ENCODE measurements around the gene TOP2A. TPM values are rescaled to one million over a fixed set of nuclear protein-coding genes. Genes with fewer than 3 reads are reported as not detected.

The TOP2A gene
- total RNA-seq, 1 experiment from 2014 or later: 230 TPM

- DNase-seq: no peak
- WGBS (ENCODE audit: extremely low coverage, insufficient read length, low lambda C conversion rate): no CpG with 5 or more reads among the region's 5 CpGs
- H3K18ac ChIP-seq (ENCODE audit: insufficient read length, low read depth, low read length): no peak overlapping the region
- Mint-ChIP-seq H3K9me3 (peaks cover 2 to 3% of the 10 kb centered on the region in 2 experiments; a peak in 1 of 5 replicates), H3K27me3 (ENCODE audit: low read depth) (peaks cover 3% of the 10 kb centered on the region; the same call in 1 of the 2 replicates), H3K4me3 (peak overlapping the region in 1 of 2 experiments; percentile 49; a peak in 2 of 5 replicates), H3K4me1 (peaks cover 35 to 41% of the 10 kb centered on the region in 2 experiments), H3K36me3 (ENCODE audit: insufficient read depth in 1 of 3, low read depth in 3 of 3) (no peaks in the 10 kb centered on the region; a peak in 1 of 7 replicates), H3K27ac (peak overlapping the region; percentile 43 to 85 (median 45); a peak in 5 of 7 replicates)
- no peak overlapping the region for H2AK5ac ChIP-seq (ENCODE audit: insufficient read length, low read length)
- no peaks in the 10 kb centered on the region for H3K27me3 ChIP-seq (ENCODE audit: insufficient read depth, low read length)
- no peak overlapping the region for H2AFZ ChIP-seq (ENCODE audit: low read length)
- H2BK5ac ChIP-seq (ENCODE audit: insufficient read length, low read length): no peak overlapping the region
- H3K4me1 ChIP-seq (ENCODE audit: insufficient read depth, low read length): peaks cover 4% of the 10 kb centered on the region; the same call in 1 of the 2 replicates
- no peak overlapping the region for H3K27ac ChIP-seq (ENCODE audit: insufficient read length, low read depth, low read length)
- H3K79me1 ChIP-seq (ENCODE audit: insufficient read depth, low read depth, low read length, poor library complexity, severe bottlenecking): no peaks in the 10 kb centered on the region
- no peak overlapping the region for H3K14ac ChIP-seq (ENCODE audit: insufficient read depth, low read length)
- H3T11ph ChIP-seq (ENCODE audit: low read length): no peak overlapping the region
- no peak overlapping the region for H3K23ac ChIP-seq (ENCODE audit: insufficient read length, low read depth, low read length)
- TF ChIP-seq CTCF (conservative IDR thresholded peaks at IDR 0.05): no peak
- no peak overlapping the region for H4K91ac ChIP-seq (ENCODE audit: insufficient read length, low read depth, low read length)
- no peaks in the 10 kb centered on the region for H4K20me1 ChIP-seq (ENCODE audit: control insufficient read depth, insufficient read depth, insufficient read length)
- H3K79me2 ChIP-seq (ENCODE audit: insufficient read depth, low read length): no peaks in the 10 kb centered on the region
- no peaks in the 10 kb centered on the region for H3K23me2 ChIP-seq (ENCODE audit: insufficient read length, low read depth, low read length, poor library complexity, severe bottlenecking)
- H3K9ac ChIP-seq (ENCODE audit: extremely low read depth, insufficient read length, low read length): no peak overlapping the region
- no peak overlapping the region for H2BK20ac ChIP-seq (ENCODE audit: low read depth, low read length, poor library complexity, severe bottlenecking)
- no peak overlapping the region for H4K5ac ChIP-seq (ENCODE audit: insufficient read length, low read depth, low read length)
- H3K9me3 ChIP-seq (ENCODE audit: control insufficient read depth, low read depth, low read length): no peaks in the 10 kb centered on the region
- no peak overlapping the region for H3K56ac ChIP-seq (ENCODE audit: insufficient read length, low read depth, low read length)
- H4K8ac ChIP-seq (replicated peaks; ENCODE audit: insufficient read length, low read depth, low read length): no peak overlapping the region
- H2BK15ac ChIP-seq (ENCODE audit: low read depth, low read length): no peak overlapping the region
- H2BK120ac ChIP-seq (ENCODE audit: low read depth, low read length, poor library complexity, severe bottlenecking): no peak overlapping the region
- no peak overlapping the region for H2BK12ac ChIP-seq (ENCODE audit: insufficient read length, low read depth, low read length)
- H3K4me2 ChIP-seq (ENCODE audit: insufficient read depth, insufficient read length, low read length): no peak overlapping the region
- H3K4ac ChIP-seq (ENCODE audit: low read depth, low read length): no peak overlapping the region; the same call in 1 of the 2 replicates
Observed at GRCh38 chr17:40464392-40464855, 46.7 kb upstream of the TOP2A start.
